Measurements from ENCODE around the gene GARS1.

GARS1 gene

DNA sequence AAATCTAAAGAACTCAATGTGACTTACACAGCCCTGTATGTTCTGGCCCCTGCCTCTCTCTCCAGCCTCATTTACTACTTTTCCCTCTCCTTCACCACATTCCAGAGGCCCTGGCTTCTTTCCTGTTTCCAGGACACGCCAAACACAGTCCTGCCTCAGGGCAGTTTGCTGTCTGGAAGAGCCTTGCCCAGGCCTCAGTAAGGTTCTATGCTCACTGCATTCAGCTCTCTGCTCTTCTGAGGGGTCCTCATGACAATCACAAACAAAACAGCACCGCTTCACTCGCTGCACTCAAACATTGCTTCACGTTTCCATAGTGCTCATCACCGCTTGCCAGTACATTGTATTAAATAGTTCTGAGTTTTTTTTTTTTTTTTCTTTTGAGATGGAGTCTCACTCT lies 35.1 kb upstream of the GARS1 start:
- TF ChIP-seq, protein P1, sequence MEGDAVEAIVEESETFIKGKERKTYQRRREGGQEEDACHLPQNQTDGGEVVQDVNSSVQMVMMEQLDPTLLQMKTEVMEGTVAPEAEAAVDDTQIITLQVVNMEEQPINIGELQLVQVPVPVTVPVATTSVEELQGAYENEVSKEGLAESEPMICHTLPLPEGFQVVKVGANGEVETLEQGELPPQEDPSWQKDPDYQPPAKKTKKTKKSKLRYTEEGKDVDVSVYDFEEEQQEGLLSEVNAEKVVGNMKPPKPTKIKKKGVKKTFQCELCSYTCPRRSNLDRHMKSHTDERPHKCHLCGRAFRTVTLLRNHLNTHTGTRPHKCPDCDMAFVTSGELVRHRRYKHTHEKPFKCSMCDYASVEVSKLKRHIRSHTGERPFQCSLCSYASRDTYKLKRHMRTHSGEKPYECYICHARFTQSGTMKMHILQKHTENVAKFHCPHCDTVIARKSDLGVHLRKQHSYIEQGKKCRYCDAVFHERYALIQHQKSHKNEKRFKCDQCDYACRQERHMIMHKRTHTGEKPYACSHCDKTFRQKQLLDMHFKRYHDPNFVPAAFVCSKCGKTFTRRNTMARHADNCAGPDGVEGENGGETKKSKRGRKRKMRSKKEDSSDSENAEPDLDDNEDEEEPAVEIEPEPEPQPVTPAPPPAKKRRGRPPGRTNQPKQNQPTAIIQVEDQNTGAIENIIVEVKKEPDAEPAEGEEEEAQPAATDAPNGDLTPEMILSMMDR (IDR thresholded peaks at IDR 0.05; ENCODE audit: insufficient read depth, low read length, poor library complexity, severe bottlenecking) = no peak

DNA sequence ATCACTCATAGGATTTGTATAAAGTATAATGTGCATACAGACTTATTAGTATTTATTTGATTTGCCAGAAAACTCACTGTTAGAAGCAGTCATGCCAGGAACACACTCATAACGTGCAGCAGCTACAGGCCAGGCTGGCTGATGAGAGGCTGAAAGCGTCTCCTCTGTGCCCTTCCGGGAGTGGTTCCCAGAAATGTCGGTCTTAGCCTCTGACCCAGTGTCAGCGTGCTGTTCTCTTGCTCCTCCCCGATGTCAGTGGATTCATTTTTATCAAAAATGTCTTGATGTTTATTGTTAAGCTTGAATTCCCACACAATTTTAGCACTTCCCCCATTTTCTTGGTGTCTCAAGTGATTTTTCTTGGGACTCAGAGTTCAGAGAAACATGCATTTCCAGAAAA lies 33.3 kb upstream of the GARS1 start:
- TF ChIP-seq, protein P1 (IDR thresholded peaks at IDR 0.05; ENCODE audit: insufficient read depth, low read length, poor library complexity, severe bottlenecking) = no peak
- Histone ChIP-seq H3K4me3 (replicated peaks; ENCODE audit: low read depth, low read length) (no peak overlapping the region), H3K27me3 (replicated peaks; ENCODE audit: control insufficient read depth, insufficient read depth, low read length) (no peaks in the 10 kb centered on the region), H3K36me3 (ENCODE audit: control insufficient read depth, insufficient read depth, low read length) (no peaks in the 10 kb centered on the region; the same call in 1 of the 2 replicates)
- DNase-seq (ENCODE audit: extremely low read depth, insufficient read length) = no peak

More for the DNA sequence above, 35.1 kb upstream of the GARS1 start:
- Histone ChIP-seq H3K4me3 (replicated peaks; ENCODE audit: low read depth, low read length) (no peak overlapping the region), H3K36me3 (ENCODE audit: control insufficient read depth, insufficient read depth, low read length) (no peaks in the 10 kb centered on the region; the same call in none of the 2 replicates), H3K27me3 (replicated peaks; ENCODE audit: control insufficient read depth, insufficient read depth, low read length) (no peaks in the 10 kb centered on the region)
- DNase-seq (ENCODE audit: extremely low read depth, insufficient read length) = no peak

DNA sequence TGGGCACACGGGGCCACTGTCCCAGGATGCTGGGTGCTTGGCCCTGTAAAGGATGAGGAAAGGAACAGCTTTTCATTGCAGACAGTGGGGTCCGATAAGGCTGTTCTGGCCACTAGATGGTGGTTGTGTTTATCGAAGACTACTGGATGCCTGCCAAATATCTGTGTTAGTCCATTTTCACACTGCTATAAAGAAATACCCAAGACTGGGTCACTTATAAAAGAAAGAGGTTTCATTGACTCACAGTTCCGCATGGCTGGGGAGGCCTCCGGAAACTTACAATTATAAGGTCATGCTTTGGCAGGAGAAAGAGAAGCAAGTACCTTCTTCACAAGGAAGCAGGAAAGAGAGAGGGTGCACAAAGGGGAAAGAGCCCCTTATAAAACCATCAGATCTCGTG lies 32.2 kb upstream of the GARS1 start:
- TF ChIP-seq, protein P1 (IDR thresholded peaks at IDR 0.05; ENCODE audit: insufficient read depth, low read length, poor library complexity, severe bottlenecking) = no peak
- no peak for DNase-seq (ENCODE audit: extremely low read depth, insufficient read length)
- H3K27me3 ChIP-seq (replicated peaks; ENCODE audit: control insufficient read depth, insufficient read depth, low read length) = no peaks in the 10 kb centered on the region
- peaks cover 4% of the 10 kb centered on the region for H3K36me3 ChIP-seq (ENCODE audit: control insufficient read depth, insufficient read depth, low read length)
- no peak overlapping the region for H3K4me3 ChIP-seq (replicated peaks; ENCODE audit: low read depth, low read length)

DNA sequence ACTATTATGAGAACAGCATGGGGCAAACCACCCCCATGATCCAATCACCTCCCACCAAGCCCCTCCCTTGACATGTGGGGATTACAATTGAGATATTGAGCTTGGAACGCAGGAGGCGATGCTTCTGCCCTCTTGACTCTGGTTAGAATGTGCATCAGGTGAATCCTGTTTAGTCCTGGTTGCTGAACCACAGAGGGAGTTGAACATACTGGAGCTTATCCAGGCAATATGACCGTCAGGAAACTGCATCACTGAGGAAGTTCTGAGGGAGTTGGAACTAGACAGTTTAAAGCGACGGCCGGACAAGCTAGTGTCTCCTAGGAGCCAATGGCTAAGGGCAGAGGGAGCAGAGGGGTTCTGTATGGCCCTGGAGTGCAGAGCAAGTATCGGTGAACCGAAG lies 31.8 kb upstream of the GARS1 start:
- no peak for DNase-seq (ENCODE audit: extremely low read depth, insufficient read length)
- TF ChIP-seq, protein P1 (IDR thresholded peaks at IDR 0.05; ENCODE audit: insufficient read depth, low read length, poor library complexity, severe bottlenecking) = no peak
- H3K27me3 ChIP-seq (replicated peaks; ENCODE audit: control insufficient read depth, insufficient read depth, low read length) = no peaks in the 10 kb centered on the region
- H3K4me3 ChIP-seq (replicated peaks; ENCODE audit: low read depth, low read length) = no peak overlapping the region
- peaks cover 4% of the 10 kb centered on the region for H3K36me3 ChIP-seq (ENCODE audit: control insufficient read depth, insufficient read depth, low read length)

DNA sequence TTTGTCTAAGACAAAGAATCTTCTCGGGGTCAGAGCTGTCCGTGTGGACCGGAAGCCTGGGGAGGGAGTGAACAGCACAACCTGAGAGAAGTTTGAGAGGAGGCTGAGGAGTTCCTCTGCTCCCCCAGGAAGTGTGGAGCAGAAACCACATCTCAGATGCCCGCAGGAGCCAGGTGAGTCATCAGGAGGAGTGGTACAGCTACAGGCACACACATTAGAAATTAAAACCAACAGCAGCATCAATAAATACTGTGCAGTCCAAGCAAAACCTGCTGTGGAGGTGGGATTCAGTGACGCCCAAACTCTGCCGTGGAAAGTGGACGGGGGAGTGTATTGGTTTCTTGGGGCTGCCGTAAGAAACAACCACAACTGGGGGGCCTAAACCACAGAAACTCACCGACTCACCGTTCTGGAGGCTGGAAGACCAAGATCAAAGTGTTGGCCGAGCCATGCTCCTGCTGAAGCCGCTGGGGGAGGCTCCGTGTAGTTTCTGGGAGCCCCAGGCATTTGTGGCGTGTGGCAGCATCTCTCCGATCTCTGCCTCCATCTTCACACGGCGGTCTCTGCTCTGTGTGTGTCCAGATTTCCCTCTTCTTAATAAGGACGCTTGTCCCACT lies 31.2 kb upstream of the GARS1 start:
- Histone ChIP-seq H3K27me3 (replicated peaks; ENCODE audit: control insufficient read depth, insufficient read depth, low read length) (no peaks in the 10 kb centered on the region), H3K4me3 (replicated peaks; ENCODE audit: low read depth, low read length) (no peak overlapping the region), H3K36me3 (ENCODE audit: control insufficient read depth, insufficient read depth, low read length) (peaks cover 4% of the 10 kb centered on the region)
- no peak for DNase-seq (ENCODE audit: extremely low read depth, insufficient read length)
- TF ChIP-seq, protein P1 (IDR thresholded peaks at IDR 0.05; ENCODE audit: insufficient read depth, low read length, poor library complexity, severe bottlenecking) = no peak

All from GM06990 (cell line).